GM12864 (cell line): ENCODE measurements around the gene RIMS4.

Experiments used
- DNase-seq: peaks from one replicate; pipeline ENCODE4 v3.0.0-alpha.2; 2011; ENCODE audit warnings: low read depth
- H3K4me3 ChIP-seq: 2 replicates; pipeline ENCODE4 v1.5.1; 2011; ENCODE audit warnings: mild to moderate bottlenecking, low read depth, low read length, control low read depth
- TF ChIP-seq, protein P1 (sequence below): IDR thresholded peaks from 2 replicates; pipeline ENCODE4 v1.5.1; 2011; ENCODE audit warnings: low read depth, mild to moderate bottlenecking, moderate library complexity, low read length, control low read depth, inconsistent platforms; ENCODE audit errors: missing control alignments

Gene RIMS4

DNA sequence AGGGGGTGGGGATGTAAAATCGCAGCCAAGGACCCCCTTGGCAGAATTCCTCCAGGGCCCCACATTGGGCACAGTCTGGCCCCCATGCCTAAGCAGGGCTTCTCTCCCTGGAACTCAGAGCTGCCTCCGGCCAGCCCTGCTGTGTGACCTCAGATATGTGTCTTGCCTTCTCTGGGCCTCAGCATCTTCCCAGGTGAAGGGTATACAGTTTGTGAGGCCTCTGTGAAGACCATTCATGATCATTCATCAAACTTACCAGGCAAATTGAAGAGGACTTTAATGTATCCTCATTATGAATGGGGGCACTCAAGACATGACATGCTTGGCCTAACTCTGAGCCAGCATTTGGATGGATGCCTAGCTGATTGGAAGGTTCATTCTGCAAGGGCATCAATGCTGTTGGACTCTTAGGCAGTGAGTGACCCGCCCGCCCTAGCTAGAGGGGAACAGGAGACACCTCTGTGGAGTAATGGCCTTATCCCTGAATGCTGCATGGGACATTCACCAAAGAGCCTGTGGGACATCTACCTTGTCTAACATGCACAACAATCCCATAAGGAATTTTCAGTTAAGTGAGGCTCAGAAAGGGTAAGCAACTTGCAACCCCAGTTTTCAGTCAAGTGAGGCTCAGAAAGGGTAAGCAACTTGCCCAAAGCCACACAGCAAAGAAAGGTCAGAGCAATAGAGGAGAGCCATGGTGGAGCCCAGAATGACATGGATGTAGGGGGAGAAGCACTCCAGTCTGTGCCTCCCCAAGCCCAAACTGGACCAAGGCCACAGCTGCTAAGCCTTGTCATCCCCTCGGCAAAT lies 94.6 kb downstream of the RIMS4 start:
- DNase-seq = no peak
- H3K4me3 ChIP-seq = no peak overlapping the region
- TF ChIP-seq, protein P1, sequence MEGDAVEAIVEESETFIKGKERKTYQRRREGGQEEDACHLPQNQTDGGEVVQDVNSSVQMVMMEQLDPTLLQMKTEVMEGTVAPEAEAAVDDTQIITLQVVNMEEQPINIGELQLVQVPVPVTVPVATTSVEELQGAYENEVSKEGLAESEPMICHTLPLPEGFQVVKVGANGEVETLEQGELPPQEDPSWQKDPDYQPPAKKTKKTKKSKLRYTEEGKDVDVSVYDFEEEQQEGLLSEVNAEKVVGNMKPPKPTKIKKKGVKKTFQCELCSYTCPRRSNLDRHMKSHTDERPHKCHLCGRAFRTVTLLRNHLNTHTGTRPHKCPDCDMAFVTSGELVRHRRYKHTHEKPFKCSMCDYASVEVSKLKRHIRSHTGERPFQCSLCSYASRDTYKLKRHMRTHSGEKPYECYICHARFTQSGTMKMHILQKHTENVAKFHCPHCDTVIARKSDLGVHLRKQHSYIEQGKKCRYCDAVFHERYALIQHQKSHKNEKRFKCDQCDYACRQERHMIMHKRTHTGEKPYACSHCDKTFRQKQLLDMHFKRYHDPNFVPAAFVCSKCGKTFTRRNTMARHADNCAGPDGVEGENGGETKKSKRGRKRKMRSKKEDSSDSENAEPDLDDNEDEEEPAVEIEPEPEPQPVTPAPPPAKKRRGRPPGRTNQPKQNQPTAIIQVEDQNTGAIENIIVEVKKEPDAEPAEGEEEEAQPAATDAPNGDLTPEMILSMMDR = no peak

DNA sequence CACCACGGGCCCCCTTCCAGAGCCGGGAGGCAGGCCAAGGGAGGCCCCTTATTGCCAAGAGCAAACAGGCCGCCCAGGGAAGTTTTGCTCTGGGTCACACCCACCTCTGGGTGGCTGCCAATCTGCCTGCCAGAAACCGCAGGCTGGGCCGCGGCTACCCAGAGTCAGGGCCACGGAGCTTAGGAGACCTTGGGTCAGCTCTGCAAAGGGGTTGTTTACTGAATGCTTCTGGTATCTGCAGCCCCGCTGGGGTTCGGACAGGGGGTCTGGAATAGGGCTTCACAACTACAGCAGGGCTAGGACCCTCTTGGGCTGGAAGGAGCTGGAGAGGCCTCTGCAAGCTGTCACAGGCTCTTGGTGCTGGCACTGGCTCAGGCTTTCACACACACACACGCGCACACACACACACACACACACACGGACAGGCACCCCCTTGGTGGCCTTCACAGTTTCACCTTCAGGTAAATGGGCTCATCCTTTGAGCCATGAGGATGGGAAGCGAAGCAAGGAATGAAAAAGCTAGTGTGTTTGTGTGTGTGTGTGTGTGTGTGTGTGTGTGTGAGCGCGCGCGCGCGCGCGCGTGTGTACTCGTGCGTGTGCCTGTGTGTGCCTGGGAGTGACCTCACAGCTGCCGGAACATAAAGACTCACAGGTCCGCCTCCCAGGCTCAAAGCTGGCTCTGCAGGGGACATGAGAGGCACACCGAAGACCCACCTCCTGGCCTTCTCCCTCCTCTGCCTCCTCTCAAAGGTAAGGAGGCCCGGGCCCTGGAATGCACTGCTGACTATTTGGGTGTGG lies 95.4 kb downstream of the RIMS4 start, which contains the start of gene CCN5:
Gene CCN5 (plus strand): TSS at position 669 of the 798 bp plus-strand sequence. CDS start 22 bp downstream, at position 691.
- no peak for DNase-seq
- no peak within 1 kb of the TSS for H3K4me3 ChIP-seq
- TF ChIP-seq, protein P1 = no peak

DNA sequence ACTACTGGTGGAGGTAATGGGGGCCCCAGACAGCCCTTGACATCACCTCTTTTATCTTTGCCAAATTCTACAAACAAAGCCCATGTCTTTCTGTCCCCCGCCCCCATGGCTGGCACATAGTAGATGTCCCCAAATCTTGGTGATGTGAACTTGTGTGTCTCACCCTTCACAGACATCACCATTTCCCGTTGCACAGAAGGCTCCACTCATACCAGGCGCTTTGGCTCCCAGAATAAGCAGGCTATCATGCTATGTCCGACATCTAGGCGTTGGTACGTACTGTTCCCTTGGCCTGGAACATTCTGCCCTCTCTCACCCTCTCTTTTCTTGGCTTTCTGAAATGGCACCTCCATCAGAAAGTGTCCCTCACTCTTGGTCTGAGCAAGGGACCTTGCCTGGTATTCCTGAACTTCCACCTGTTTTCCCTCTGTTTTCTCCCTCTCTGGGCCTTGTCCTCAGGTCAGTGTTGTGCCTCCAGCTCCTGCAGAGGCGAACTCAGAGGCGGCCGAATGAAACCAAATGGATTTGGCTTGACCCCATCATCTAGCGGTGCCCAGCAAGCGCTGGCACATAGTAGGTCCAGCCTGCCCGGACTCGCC lies 96.1 kb downstream of the RIMS4 start:
- no peak overlapping the region for H3K4me3 ChIP-seq
- DNase-seq = no peak
- TF ChIP-seq, protein P1 = no peak

DNA sequence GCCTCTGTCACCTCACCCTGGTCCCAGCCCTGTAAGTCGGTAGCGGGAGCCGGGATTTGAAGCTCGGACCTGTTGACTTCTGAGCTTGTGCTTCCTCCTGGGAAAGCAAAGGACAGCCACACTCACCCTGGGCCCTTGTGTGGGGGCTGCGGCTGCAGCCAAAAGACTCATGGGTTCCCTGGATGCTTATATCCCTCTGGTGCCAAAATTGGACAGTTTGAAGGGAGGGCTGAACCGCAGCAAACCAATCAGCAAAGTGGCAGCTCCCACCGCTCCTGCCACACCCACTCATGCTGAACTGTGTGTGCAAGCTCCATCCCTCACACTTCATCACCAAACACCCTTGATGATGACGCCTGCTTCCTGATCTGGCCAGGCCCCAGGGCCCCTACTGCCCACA lies 99.1 kb downstream of the RIMS4 start:
- H3K4me3 ChIP-seq = no peak overlapping the region
- no peak for DNase-seq
- TF ChIP-seq, protein P1 = no peak

DNA sequence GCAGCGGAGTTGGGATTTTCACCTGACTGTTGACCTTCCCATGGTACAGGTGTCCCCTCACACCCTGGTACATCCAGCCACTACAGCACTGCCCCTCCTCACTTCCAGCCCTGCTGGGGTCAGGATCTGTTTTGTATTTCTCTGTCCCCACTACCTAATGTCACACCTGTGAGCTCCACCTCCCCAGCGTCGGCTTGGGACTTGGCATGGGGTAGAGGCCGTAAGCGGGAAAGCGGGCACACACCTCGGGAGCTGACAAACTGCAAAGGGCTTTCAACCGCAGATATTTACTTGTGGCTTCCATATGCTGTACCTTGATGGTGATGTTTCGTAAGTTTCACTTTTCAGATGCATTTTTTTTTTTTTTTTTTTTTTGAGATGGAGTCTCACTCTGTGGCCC lies 100.5 kb downstream of the RIMS4 start:
- TF ChIP-seq, protein P1 = no peak
- no peak overlapping the region for H3K4me3 ChIP-seq

DNA sequence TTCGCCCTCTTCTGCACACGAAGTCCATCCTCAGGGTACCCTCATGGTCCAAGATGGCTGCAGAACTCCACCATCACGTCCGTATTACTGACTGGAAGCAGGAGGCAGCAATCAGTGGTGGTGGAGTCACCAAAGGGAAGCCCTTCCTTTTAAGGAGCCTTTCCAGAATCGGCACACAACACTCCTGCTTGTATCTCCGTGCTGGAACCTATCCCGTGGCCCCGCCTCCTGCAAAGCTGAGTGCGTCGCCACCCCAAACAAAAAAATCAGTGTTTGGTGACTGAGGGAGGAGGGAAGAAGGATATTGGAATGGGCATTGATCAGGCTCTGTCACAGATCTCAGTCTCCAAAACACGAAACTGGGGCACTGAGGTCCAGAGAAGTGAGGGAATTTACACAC lies 101.0 kb downstream of the RIMS4 start:
- no peak overlapping the region for H3K4me3 ChIP-seq
- TF ChIP-seq, protein P1 = no peak
- DNase-seq = no peak

More for the DNA sequence above, 100.5 kb downstream of the RIMS4 start:
- no peak for DNase-seq
